HG03575 (cell line): ENCODE results near the gene CATSPERB.
"Not testable (repeated sequence)": the region's sequence is repeated elsewhere in the genome, so short reads cannot be mapped to it uniquely, and the experiment has no call there.

Experiments
- ATAC-seq: cut with Tn5 transposase; IDR thresholded peaks from one replicate; pipeline ENCODE4 v1.9.1; 2021; ENCODE audit not compliant: unreplicated experiment, insufficient number of reproducible peaks, low FRiP score; ENCODE audit errors: extremely low read depth

Gene CATSPERB

DNA sequence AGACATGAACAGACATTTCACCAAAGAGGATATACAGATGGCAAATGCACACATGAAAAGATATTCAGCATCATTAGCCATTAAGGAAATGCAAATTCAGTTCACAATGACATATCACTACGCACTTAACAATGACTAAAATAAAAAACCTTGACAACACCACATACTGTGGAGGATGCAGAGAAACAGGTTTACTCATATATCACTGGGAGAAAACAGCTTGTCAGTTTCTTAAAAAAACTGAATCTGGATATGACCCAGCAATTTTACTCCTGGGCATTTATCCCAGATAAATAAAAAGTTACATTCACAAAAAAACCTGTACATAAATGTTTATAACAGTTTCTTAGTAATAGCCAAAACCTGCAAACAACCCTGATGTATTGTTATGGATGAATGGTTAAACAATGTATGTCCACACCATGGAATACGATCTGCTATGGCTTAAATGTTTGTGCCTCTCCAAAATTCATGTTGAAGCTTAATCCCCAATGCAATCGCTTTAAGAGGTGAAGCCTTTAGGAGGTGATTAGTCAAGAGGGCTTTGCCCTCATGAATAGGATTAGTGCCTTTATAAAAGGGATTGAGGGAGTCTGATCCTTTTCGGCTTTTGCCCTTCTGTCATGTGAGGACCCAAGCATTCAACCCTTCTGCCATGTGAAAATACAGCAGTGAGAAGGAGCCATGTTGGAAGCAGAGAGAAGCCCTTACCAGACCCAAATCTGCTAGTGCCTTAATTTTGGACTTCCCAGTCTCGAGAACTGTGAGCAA is 185.8 kb downstream of the CATSPERB start:
- no peak for ATAC-seq

DNA sequence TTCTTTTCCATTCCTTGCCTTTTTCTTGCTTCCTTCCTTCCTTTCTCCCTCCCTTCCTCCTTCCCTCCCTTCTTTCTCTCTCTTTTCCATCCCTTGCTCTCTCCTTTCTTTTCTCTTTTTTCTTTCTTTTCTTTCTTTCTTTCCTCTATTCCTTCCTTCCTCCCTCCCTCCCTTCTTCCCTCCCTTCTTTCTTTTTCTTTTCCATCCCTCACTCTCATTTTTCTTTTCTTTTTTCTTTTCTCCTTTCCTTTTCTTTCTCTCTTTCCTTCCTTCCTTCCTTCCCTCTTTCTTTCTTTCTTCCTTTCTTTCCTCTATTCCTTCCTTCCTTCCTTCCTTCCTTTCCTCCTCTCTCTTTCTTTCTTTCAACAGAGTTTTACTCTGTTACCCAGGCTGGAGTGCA is 186.7 kb downstream of the CATSPERB start:
- no peak for ATAC-seq

DNA sequence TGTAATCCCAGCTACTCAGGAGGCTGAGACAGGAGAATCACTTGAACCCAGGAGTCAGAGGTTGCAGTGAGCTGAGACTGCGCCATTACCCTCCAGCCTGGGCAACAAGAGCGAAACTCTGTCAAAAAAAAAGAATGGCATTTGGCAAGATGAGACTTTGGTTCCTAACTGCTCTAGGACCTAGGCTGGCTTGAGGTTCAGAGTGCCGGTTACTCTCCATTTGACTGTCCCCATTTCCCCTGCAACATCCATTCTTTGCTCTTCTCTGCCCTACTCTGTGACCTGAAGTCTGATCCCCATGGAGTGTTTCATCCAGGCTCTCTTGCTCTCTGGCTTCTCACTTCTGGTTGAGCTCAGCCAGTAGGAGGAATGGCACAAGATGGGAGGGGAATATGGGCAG is 195.6 kb downstream of the CATSPERB start:
- ATAC-seq = no peak

DNA sequence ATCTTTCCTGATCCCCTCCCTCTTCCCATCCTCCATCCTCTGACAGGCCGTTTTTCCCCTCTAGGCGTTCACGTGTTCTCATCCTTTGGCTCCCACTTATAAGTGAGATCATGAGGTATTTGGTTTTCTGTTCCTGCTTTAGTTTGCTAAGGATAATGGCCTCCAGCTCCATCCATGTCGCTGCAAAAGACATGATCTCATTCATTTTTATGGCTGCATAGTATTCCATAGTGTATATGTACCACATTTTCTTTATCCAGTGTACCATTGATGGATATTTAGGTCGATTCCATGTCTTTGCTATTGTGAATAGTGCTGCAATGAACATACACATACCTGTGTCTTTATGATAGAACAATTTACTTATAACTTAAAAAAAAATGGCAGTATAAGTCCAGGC is 197.8 kb downstream of the CATSPERB start:
- ATAC-seq = not testable (repeated sequence)

DNA sequence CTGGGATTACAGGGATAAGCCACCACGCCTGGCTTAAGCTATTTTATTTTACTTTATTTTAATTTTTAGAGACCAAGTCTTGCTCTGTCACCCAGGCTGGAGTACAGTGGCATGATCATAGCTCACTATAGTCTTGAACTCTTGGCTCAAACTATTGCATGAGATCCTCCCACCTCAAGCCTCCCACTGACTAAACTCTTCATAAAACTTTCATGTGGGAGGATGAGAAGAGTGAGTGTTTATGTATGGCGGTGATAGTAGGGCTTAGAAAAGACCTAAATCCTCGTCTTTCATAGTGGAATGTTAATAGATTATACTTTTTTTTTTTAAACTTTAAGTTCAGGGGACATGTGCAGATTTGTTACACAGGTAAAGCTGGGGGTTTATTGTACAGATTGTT is 198.3 kb downstream of the CATSPERB start:
- no peak for ATAC-seq
